Measurements from ENCODE around the gene SYNE1.
A peak's percentile ranks its signal among the peaks of the same experiment; 100 is the strongest.
"Not testable (repeated sequence)": the region's sequence is repeated elsewhere in the genome, so short reads cannot be mapped to it uniquely, and the experiment has no call there.

SYNE1 gene

DNA sequence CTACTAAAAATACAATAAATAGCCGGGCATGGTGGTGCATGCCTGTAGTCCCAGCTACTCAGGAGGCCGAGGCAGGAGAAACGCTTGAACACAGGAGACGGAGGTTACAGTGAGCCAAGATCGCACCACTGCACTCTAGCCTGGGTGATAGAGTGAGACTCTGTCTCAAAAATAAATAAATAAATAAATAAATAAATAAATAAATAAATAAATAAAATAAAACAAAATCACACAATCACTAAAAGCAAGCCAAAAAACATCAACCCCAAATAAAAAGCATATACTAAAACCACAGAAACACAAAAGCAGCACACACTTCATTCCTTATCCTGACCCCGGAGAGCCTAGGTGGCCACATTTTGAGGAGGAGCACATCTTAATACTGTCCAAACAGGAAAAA, 498.8 kb downstream of the SYNE1 start:
- DNase-seq (ENCODE audit: low spot score) = not testable (repeated sequence)

DNA sequence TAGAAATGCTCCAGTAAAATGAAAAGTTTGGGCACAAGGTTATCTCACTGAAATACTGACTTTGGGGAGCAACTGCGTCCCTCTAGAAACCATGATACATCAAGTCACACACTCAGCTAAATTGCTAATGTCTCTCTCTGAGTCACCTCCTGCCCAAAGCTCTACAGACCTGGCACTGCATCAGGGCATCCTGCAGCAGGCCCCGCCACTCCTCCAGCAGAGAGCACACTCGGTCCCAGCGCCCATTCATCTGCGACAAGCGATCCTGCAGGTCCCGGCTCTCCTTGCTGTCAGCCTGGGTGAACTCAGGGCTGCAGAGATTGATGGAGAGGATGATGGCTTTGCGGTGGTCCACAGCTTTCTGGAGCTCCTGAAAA, 500.7 kb downstream of the SYNE1 start:
- no peak for DNase-seq (ENCODE audit: low spot score)

DNA sequence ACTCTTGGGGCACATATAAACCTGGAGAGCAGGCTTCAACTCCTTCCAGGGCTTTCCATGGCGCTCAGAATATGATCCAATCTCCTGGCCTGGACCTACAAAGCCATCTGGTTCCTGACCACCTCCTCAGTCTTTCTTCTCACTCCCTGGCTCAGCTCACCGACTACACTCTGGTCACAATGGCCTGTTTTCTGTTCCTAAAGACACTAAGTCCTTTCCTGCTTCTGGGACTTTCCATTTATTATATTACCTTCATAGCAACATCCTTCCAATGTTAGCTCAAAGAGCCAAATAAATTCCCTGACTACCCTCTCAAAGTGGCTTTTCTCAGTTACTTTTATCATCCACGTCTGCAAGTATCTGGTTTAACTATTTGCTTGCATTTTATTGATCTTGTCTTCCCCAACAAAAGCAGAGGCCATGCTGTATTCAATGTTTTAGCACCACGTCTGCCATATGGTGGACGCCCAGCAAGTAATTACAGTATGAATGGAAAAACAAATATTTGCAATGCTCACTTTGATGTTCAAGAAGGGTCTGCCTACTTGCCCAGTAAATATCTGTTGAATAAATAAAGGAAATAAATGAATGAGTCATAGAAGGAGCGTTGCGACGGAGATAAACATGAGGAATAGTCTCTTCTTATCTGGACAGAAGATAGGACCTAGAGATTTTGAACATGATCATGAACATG, 501.3 kb downstream of the SYNE1 start:
- no peak for DNase-seq (ENCODE audit: low spot score)

DNA sequence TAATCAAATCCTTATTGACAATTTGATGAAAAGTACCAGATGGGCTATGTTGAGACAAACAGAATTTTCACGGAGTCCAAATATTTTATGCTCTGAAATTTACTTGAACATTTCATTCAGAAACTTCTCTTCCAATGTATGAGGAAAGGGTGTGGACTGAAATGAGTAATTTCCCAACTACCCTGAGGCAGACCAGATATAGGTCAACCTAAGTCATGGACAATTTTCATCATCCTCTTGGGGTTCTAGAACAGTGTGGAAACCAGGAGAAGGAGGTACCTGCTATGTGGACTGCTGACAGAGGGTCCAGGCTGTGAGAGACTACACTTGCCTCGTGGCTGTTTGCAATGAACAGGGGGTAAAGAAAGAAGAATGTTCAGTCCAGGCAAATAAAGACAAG, 506.7 kb downstream of the SYNE1 start:
- peak; percentile 43 for DNase-seq (ENCODE audit: low spot score)

DNA sequence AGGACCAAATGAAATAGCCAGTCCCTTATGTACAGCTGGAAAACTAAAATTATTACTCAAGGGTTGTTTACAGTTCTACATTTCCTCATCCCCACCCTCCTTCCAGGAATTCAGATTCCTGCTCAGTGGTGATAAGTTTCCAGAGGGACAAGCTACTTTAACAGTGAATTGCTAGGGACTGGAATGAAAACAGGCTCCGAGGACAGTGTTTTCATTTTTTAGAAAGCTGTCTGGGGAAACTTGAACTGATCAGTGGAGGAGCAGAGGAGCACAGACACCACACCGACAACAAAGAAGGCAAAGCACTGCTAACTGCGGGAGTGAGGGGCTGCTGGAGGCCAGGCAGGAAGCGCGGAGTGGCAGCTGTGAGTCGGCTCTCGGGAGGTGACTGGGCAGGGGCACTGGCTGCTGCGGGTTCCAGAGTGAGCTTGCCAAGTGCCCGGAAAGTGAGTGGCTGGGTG, 507.4 kb downstream of the SYNE1 start:
- DNase-seq (ENCODE audit: low spot score) = peak; percentile 67

DNA sequence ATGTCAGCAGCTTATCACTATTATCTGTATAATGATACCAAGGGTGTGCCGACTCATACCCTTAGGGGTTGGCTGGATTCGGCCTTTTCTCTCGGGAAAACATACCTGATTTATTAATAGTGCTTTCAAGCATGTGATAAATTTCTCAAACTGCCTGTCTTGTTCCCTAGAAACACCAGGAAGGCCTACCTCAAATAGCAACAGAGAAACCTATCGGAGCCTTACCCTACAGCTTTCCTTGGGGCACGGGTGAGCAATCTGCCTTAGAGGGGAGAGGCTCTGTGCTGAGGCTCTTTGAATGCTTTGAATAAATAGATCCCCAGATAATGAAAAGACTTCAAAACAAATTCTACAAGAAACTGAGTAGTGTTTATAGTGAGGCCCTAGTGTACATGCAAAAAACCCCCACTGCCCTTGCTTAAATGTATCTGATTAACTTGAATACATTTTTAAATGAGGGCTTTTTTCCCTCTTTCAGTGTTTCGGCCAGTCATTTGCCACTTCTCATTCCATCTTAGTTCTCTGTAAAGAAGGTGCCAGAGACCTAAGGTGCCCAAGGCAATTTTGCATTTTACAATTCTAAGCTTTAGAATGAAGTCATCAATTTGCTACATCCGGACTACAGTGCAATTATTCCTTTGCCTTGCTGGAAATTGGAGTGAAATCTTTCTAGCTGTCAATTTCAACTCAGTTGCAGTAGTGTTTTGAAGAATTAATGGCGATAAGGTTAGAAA, 509.6 kb downstream of the SYNE1 start:
- no peak for DNase-seq (ENCODE audit: low spot score)

DNA sequence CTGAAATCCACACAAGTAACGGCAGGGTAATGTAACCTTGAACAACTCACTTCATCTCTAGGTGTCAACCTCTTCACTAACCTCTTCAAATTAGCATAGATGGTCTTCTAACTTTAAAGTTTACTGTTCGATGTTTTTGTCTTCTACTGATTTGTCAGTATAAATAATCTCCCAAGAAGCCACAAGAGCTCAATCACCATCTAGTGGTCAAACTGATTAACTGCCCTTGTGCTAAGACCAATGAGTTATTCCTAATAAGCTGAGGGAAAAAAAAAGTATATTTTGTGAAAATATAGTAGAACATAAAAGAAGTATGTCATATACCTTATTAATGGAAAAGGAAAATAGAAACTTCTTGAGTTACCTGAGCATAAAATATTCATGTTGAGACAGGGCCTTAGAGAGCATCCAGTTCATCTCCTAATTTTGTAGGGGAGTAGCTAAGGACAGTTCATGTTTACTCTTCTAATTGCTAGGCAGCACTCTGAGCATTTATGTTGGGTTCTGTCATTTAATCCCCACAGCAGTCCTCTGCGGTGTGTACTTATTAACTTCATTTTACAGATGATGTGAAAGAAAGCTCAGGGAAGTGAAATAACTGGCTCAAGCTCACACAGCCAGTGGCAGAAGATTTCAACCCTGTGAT, 512.6 kb downstream of the SYNE1 start:
- DNase-seq (ENCODE audit: low spot score) = peak; percentile 66

DNA sequence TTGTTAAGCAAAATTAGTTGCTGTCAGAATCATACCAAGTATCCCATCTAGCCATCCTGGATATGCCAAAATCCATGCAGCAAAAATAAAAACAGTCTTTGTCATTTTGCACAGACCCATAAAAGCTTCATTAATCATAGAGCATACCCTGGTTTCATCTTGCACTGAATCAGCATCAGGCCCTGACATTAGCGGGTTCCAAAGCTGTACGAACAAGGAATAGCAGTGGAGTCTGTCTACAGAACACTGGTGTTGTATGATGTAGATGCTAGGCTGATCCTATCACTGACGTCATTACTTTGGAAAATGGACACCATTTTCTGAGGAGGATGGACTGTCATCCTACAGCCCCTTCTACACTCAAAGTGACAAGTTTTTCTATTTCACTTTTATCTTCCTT, 514.1 kb downstream of the SYNE1 start:
- no peak for DNase-seq (ENCODE audit: low spot score)

DNA sequence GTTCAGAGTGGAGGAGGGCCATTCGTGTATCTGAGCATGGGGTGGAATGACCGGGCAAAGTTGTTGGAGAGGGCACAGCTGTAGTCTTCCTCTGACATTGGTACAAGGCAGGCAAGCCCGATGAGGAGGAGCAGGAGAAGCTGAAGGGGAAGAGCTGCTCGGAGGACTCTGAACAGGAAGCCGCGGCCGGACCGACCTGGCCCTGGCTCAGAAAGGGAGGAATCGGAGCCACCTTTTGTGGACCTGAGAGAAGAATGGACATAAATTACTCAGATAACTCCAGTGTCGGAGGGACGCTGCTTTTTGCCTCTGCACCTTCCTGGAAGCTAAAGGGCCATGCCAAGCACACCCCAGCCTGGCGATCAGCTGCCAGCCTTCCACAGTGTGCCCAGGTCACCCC, 514.7 kb downstream of the SYNE1 start:
- no peak for DNase-seq (ENCODE audit: low spot score)

DNA sequence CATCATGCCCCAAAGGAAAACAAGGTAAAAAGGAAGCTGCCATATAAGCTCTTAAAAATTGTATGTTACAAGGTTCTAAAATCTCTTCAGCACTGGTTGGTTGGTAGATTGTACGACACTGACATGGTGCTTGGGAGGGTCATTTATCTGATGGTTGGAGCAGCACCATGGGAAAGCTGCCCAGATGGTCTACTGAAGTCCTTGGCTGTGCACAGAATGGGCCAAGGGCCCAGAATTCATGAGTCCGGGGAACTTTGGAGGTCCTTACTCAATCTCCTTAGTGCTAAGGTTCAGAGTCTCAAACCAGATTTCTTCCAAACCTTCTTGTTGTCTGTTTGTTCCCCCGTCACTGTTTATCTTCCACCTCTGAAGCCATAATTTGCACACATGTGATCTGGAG, 515.3 kb downstream of the SYNE1 start:
- no peak for DNase-seq (ENCODE audit: low spot score)

DNA sequence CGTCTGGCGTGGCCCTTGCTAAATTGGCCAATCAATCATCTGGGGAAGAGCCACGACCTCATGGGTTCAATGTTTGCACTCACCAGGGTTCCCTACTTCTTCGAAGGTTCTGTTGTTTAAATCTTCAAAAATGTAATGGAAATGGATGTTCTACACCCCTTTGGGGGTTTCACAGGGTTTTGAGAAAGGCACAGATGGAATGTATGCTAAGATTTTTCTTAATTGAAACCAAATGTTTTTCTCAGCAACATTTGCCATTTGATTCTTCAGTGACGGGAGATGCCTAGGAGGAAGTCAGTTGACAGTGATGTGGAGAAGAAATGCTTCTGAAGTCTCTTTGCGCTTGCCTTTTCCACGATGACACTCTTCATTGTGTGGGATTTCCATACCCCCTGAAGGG, 517.3 kb downstream of the SYNE1 start:
- no peak for DNase-seq (ENCODE audit: low spot score)

DNA sequence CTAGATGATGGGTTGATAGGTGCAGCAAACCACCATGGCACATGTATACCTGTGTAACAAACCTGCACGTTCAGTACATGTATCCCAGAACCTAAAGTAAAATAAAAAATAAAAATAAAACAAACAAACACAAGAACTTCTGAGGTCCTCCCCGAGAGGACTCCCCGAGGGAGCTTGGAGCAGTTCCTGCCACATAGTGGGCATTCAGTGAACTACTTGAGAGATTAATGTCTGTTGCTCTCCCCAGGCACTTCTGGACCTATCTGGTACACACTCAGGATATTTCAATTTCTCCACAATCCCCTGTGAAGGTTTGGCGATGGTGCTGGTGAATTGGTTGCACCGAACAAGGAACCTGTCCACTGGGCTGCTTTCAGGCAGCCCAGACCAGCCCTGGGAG, 518.5 kb downstream of the SYNE1 start:
- DNase-seq (ENCODE audit: low spot score) = no peak

DNA sequence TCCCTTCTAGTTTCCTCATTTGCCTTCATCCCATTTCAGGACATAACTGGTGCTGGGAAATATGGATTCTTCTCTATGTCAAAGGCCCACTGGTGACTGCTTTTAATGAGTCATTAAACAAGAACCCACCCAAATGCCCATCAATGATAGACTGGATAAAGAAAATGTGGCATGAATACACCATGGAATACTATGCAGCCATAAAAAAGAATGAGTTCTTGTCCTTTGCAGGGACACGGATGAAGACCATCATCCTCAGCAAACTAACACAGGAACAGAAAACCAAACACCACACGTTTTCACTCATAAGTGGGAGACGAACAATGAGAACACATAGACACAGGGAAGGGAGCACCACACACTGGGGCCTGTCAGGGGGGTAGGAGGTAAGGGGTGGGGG, 518.9 kb downstream of the SYNE1 start:
- DNase-seq (ENCODE audit: low spot score) = no peak

DNA sequence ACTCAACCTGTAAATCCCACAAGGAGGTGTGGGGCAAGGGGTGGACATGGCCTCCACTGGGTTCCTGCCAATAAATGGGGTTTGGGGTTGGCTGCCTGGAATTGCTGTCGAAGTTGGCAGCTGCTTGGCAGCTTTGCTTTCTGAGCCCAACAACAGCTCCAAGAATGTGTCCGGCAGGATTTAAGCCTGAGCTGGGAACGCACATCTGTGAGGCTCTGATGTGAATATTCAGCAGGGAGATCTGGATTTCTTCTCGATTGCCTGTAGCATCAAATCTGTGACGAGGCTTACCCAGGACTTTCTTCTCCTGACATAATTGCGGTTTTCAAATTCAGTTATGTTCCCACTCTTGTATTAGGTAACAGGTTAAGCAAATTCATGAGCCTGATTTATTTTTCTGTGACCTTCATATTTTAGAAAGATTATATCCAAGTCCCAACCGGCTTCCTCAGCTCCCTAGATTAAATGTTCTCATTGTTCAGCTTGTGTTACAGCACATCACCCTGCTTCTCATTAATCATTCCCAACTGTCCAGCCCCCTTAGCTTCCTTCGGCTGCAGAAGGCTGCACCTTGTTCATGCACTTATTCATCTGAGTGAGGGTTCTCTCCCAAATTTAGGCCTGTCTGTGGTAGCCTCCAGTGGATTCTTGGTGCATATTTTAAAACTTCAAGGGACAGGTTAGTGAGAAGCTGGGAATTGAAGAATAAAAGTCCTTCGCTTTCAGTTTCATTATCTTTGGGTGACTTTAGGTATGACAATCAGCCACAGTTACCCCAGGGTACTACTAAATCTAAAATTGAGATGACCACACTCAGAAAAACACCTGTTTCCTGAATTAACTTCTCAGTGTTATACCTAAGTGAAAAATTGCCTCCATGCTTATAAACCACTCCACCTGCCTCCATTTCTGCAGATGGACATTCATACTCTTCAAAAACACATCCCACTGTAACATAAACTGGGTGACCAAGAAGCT, 519.7 kb downstream of the SYNE1 start:
- DNase-seq (ENCODE audit: low spot score) = no peak

DNA sequence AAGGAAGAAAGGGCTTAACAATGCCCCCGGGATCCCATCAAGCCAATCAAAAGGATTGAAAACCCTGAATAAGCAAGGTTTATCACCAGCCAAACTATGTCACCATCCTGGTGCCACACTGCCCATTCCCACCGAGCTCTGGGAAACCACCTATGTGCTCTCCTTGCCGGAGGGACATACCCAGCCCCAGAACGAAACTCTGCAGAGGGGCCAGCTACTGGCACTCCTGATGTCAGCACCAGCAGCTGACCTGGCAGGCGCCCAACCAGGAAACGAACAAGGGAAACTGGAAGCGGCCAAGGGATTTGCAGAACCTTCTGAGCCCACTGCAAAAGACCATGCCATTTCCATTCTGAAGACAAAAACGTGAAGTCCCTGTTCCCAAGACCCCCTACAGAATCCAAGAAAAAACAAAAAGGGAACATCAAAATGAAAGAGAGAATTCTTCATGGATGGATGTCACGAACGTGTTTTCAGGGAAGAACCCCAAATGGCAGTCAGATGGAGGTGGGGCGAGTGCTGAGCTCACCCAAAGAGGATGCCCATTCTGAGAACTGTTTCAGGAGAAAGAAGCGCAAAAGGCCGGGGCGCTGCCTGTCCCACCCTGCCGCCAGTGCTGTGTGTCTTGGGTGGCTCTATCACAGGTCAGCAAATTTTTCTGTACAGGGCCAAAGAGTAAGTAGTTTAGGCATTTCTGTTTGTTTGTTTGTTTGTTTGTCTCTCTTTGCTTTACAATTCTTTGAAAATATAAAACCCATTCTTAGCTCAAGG, 524.5 kb downstream of the SYNE1 start:
- no peak for DNase-seq (ENCODE audit: low spot score)

DNA sequence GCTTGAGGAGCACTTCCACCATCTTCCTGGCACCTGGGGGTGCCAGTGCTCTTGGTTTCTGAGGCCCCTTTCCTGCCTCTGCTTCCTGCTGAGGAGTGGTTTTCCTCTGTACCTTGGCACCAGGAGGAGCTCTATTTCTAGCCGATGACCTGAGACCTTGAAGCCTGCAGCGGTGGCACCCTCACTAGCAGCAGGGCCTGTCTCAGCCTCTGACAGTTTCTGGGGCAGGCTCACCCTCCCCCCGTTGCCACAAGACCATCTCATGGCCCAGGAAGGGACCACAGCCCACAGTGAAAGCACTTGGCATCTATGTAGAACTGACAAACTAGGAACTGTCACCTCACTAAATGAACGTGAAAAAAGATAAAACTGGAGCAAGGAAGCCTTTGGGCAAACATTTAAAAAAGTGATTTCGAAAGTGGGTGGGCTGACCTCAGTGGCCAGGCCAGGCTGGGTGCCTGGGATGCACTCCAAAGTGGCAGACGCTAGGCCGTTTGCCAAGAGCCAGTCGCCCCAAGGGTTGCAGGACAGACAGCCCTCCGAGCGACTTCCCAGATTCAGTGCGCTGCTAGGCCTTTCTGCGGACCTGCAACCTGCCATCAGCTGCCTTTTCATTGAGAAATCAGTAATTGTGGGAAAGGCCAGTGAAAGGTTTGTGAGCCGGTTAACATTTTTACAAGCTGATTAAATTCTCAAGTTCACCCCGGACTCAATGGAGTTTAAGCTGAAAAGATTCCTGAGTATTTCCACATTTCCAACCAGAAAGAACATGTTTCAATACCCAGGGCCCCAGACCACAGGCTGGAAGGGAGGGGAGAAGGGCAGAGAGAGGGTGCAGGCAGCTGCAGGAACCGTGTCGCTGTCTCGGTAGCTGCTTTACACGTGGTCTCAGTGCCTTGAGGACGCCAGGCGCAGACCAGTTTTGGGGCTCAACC, 526.0 kb downstream of the SYNE1 start:
- DNase-seq (ENCODE audit: low spot score) = peak; percentile 42

DNA sequence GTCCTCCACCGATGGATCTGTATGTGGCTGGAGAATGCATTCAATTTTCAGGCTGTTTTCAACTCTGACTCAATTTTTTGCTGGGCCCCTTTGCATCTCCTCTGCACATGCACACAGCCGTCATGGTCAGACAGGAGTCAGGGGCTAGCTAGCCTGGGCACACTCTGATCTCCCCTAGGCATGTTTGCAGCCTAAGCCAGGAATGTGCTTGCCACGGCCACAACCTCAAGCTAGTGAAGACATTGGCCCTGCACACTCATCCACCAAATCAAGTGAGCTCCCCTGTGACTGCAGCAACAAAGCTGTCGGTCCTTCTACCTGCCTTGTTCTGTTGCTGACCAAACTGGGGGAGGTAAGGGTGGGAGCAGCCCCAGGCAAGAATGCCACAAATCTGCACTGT, 529.2 kb downstream of the SYNE1 start:
- no peak for DNase-seq (ENCODE audit: low spot score)

DNA sequence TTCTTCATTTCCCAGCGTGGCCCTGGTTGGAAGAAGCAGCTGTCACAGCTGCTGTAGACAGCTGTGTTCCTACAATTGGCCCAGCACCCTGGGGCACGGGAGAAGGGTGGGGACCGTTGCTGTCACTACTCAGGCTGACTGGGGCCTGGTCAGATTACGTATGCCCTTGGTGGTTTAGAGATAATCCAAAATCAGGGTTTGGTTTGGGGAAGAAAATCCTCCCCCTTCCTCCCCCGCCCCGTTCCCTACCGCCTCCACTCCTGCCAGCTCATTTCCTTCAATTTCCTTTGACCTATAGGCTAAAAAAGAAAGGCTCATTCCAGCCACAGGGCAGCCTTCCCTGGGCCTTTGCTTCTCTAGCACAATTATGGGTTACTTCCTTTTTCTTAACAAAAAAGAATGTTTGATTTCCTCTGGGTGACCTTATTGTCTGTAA, 537.0 kb downstream of the SYNE1 start:
- peak; percentile 63 for DNase-seq (ENCODE audit: low spot score)

DNA sequence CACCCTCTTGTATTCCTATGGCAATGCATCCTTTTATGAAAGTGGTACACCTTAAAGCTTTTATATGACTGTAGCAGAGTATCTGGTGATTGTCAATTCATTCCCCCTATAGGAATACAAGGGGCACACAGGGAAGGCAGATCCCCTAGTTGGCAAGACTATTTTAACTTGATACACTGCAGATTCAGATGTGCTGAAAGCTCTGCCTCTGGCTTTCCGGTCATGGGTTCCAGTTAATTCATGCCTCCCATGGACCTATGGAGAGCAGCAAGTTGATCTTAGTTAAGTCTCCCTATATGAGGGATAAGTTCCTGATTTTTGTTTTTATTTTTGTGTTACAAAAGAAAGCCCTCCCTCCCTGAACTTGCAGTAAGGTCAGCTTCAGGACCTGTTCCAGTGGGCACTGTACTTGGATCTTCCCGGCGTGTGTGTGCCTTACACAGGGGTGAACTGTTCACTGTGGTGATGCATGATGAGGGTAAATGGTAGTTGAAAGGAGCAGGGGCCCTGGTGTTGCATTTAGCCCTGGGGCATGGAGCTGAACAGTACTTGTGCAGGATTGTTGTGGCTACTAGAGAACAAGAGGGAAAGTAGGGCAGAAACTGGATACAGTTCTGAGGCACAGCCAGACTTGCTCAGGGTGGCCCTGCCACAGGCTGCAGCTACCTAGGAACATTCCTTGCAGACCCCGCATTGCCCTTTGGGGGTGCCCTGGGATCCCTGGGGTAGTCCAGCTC, 537.5 kb downstream of the SYNE1 start:
- DNase-seq (ENCODE audit: low spot score) = no peak
